ENCODE data around the gene DIP2C.
A peak's percentile ranks its signal among the peaks of the same experiment; 100 is the strongest.

The DIP2C gene

DNA sequence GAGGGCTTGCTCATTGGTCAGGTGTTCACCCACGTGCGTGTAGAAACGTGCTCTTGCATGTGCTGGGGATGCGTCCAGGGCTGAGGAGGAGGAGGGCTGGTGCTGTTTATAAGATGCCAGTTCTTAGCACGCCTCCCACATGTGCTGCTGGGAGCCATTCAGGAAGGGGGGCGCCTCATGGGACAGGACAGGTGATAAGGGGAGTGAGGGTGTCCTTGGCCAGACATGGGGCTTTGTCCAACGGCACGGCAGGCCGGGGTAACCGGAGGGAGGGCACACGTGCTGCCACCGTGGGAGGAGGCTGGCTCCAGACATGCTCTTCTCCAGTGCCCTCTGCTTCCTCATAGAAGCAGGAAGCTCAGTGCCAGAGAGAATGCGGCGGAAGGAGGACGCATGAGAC, 404.3 kb downstream of the DIP2C start:
- H3K27ac ChIP-seq, result peak overlapping the region; percentile 16

DNA sequence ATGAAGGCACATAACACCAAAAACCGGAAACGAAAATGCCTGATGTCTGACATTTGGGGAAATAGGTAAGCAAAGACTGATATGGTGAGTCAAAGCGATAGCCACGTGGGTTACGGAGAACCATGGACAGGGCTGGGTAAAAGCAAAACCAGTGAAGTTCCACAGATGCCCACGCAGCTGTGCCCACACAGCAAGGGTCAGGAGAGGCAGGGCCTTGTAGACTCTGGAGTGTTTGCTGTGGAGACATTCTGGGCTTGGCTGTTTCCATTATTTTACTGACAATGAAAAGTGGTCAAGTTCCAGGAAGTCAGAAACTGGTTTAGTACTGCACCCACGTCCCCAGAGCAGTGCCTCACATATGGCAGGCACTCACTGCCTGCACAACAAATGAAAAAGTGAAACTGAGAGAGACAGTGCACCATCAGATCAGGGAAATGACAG, 405.5 kb downstream of the DIP2C start:
- H3K27ac ChIP-seq, result no peak overlapping the region

More for the DNA sequence above, 404.3 kb downstream of the DIP2C start:
- TF ChIP-seq, protein P1, sequence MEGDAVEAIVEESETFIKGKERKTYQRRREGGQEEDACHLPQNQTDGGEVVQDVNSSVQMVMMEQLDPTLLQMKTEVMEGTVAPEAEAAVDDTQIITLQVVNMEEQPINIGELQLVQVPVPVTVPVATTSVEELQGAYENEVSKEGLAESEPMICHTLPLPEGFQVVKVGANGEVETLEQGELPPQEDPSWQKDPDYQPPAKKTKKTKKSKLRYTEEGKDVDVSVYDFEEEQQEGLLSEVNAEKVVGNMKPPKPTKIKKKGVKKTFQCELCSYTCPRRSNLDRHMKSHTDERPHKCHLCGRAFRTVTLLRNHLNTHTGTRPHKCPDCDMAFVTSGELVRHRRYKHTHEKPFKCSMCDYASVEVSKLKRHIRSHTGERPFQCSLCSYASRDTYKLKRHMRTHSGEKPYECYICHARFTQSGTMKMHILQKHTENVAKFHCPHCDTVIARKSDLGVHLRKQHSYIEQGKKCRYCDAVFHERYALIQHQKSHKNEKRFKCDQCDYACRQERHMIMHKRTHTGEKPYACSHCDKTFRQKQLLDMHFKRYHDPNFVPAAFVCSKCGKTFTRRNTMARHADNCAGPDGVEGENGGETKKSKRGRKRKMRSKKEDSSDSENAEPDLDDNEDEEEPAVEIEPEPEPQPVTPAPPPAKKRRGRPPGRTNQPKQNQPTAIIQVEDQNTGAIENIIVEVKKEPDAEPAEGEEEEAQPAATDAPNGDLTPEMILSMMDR (conservative IDR thresholded peaks at IDR 0.05), result no peak
- no peak for TF ChIP-seq ZFX (IDR thresholded peaks at IDR 0.05)

DNA sequence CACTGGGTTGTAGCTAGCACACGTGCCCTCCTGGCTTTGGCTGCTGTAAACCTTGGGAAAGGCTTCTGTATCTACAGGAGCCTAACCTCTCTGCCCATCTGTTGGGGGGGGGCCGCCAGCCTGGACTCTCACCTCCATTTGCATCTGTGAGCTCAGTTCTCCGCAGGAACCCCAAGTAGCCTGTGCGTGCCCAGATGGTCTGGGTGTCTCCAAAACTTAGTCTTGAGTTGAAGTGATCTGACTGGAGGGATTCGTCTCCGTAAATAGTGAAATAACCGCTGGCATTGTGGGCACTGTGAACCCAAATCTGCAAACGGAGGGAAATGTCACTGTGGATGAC, 406.4 kb downstream of the DIP2C start:
- no peak overlapping the region for H3K27ac ChIP-seq
- TF ChIP-seq ZFX (IDR thresholded peaks at IDR 0.05), result no peak
- TF ChIP-seq, protein P1 (conservative IDR thresholded peaks at IDR 0.05), result no peak

More for the DNA sequence above, 405.5 kb downstream of the DIP2C start:
- TF ChIP-seq, protein P1 (conservative IDR thresholded peaks at IDR 0.05), result no peak
- TF ChIP-seq ZFX (IDR thresholded peaks at IDR 0.05), result no peak

DNA sequence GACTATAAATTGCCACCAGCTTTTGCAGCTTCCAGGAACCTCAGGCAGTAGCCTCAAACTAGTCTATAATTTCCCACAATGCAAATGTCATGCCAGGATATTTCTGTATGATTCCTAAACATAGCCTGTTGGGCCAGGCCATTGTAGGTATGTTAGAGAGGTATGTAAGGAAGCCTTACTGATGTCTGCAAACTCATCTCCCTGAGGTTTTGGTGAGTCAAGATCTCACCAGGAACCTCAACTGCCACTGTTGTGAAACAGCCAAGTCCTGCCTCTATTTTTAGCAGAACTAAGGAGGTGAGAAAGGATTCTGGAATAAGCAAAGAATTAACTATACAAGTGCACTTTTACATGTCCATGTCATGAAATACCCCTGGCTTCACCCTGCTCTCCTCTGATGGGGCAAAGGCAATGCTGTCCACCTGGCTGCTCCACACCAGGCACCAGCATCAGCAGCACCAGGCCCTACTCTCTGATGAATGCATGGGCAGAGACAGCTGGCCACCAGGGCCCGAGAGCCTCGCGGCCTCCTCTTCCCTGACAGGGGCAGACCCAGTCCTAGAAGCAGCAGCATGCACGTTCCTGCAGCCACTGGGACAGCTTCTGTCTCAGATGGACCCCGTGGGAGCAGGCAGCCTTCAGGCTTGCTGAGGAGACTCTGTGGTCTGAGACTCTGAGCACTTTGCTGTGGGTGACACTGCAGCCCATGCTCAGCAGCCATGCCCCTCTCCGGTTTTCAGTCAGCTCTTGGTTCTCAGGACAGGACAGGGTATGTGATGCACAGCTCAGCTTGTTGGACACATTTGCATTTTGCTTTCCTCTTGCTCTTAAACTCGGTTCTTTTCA, 407.0 kb downstream of the DIP2C start:
- no peak for TF ChIP-seq ZFX (IDR thresholded peaks at IDR 0.05)
- TF ChIP-seq, protein P1 (conservative IDR thresholded peaks at IDR 0.05), result no peak
- no peak overlapping the region for H3K27ac ChIP-seq

DNA sequence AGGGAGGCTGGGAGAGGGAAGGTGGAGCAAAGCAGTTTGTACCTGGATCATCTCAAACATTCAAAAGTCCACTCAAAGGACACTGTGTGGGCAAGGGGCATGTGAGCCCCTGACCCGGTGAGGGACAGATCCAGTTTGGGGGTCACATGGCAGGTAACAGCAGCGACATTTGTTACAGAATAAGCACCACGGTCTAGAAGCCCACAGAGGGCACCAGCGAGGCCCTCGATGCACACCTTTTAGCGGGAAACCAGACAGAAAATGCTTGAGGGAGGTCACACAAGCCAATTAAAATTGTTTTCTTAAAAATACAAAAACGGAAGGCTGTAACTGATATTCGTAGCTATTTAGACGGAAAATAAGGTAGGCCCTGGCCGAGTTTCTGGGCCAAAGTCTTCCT, 409.8 kb downstream of the DIP2C start:
- no peak overlapping the region for H3K27ac ChIP-seq
- TF ChIP-seq ZFX (IDR thresholded peaks at IDR 0.05), result no peak
- TF ChIP-seq, protein P1 (conservative IDR thresholded peaks at IDR 0.05), result no peak

DNA sequence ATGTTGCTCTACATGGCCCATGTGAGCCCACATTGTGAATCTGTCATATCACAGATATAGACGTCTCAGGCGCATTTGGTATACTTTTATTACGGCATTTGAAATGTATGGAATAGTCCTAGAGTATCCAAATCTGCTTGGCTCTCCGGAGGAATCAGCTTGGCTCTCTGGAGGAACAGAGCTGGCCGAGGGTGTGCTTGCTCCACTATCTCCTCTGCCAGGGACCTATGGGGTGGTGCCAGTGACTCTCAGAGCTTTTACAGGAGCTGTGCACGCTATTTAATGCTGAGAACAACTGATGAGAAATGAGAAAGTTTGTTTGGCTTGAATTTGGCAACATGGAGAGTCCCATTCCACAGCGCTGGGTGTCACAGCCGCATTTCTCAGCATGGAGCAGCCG, 410.2 kb downstream of the DIP2C start:
- no peak overlapping the region for H3K27ac ChIP-seq
- TF ChIP-seq ZFX (IDR thresholded peaks at IDR 0.05), result no peak
- TF ChIP-seq, protein P1 (conservative IDR thresholded peaks at IDR 0.05), result no peak

DNA sequence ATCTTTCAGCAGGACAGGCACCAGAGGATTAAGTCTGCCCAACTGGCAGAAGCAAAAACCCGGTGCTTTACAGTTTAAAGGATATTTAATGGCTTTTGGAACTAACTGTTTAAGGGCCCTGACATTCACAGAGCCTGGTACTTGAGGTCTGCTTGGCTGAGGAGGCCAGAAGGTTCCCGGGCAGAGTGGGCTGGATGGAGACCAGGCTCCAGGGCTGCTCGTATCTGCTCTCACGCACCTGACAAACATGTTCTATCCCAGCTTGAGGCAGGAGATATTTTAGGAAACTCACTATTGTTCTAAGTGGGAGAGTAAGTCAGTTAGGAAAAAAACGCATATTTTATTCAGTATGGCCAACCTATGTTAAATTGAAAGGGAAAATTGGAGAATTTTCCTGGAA, 410.8 kb downstream of the DIP2C start:
- H3K27ac ChIP-seq, result no peak overlapping the region
- no peak for TF ChIP-seq ZFX (IDR thresholded peaks at IDR 0.05)
- TF ChIP-seq, protein P1 (conservative IDR thresholded peaks at IDR 0.05), result no peak
